Measurements from ENCODE around the gene POGZ.
"Not testable (repeated sequence)": the region's sequence is repeated elsewhere in the genome, so short reads cannot be mapped to it uniquely, and the experiment has no call there.

The POGZ gene

GRCh38 chr1:151435174-151435573, 24.1 kb downstream of the POGZ start:
- no peak overlapping the region for H2BK12ac ChIP-seq (ENCODE audit: low read length in 2 of 2)
- WGBS: 100% methylated on average over 3 of the region's 3 CpGs

DNA sequence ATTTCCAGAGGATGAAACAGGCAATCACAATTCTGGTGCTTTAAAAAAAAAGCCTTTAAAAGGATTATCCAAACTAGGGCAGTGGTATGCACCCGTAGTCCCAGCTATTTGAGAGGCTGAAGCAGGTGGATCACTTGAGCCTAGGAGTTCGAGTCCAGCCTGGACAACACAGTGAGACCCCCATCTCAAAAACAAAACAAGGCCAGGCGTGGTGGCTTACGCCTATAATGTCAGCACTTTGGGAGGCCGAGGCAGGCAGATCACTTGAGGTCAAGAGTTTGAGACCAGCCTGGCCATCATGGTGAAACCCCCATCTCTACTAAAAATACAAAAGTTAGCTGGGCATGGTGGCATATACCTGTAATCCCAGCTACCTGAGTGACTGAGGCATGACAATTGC, 25.5 kb downstream of the POGZ start:
- not testable (repeated sequence) for H2BK15ac ChIP-seq (ENCODE audit: low read depth, poor library complexity, severe bottlenecking); H2BK5ac ChIP-seq (ENCODE audit: low read depth, low read length, poor library complexity, severe bottlenecking); H3K18ac ChIP-seq (ENCODE audit: low read depth in 1 of 2, low read length in 2 of 2); H3K4me1 ChIP-seq (ENCODE audit: control insufficient read depth, insufficient read depth, low read depth, low read length); H2BK12ac ChIP-seq (ENCODE audit: low read length in 2 of 2); H3K9me3 ChIP-seq (ENCODE audit: control insufficient read depth, low read length); H3K4ac ChIP-seq (ENCODE audit: low read depth in 1 of 2, low read length in 2 of 2); H2BK120ac ChIP-seq (ENCODE audit: low read depth, low read length); H3K4me2 ChIP-seq (ENCODE audit: low read length, poor library complexity, severe bottlenecking); H4K8ac ChIP-seq (ENCODE audit: low read length); H3K4me3 ChIP-seq (ENCODE audit: insufficient read depth in 1 of 2, low read depth in 1 of 2, low read length in 2 of 2); H3K27ac ChIP-seq (ENCODE audit: low read length, poor library complexity, severe bottlenecking); H3K14ac ChIP-seq (ENCODE audit: low read length in 2 of 2); H2AFZ ChIP-seq (ENCODE audit: low read depth, low read length); H4K91ac ChIP-seq (ENCODE audit: low read length); DNase-seq; H3K23ac ChIP-seq (ENCODE audit: low read length in 2 of 2); H3K9ac ChIP-seq (ENCODE audit: low read length); H2AK5ac ChIP-seq (ENCODE audit: low read length, severe bottlenecking); H3K27me3 ChIP-seq (ENCODE audit: control insufficient read depth in 1 of 2, insufficient read depth in 1 of 2, low read length in 2 of 2); H3K79me1 ChIP-seq (replicated peaks; ENCODE audit: low read length, poor library complexity, severe bottlenecking)
- WGBS: 96% methylated on average over 5 of the region's 5 CpGs
- H3K36me3 ChIP-seq (ENCODE audit: control insufficient read depth in 1 of 2, insufficient read depth in 2 of 2, low read depth in 1 of 2, low read length in 2 of 2): peaks cover 14 to 33% of the 10 kb centered on the region in 2 experiments

More at GRCh38 chr1:151435174-151435573, 24.1 kb downstream of the POGZ start:
- H2BK5ac ChIP-seq (ENCODE audit: low read depth, low read length, poor library complexity, severe bottlenecking): no peak overlapping the region
- no peak overlapping the region for H3K18ac ChIP-seq (ENCODE audit: low read depth in 1 of 2, low read length in 2 of 2)
- no peak overlapping the region for H3K4me2 ChIP-seq (ENCODE audit: low read length, poor library complexity, severe bottlenecking)
- H3K4me1 ChIP-seq (ENCODE audit: control insufficient read depth, insufficient read depth, low read depth, low read length): peaks cover 3% of the 10 kb centered on the region
- H4K91ac ChIP-seq (ENCODE audit: low read length): no peak overlapping the region
- H3K9me3 ChIP-seq (ENCODE audit: control insufficient read depth, low read length): no peaks in the 10 kb centered on the region
- peaks cover 7% of the 10 kb centered on the region for H3K79me1 ChIP-seq (replicated peaks; ENCODE audit: low read length, poor library complexity, severe bottlenecking)
- no peaks in the 10 kb centered on the region for H3K27me3 ChIP-seq (ENCODE audit: control insufficient read depth in 1 of 2, insufficient read depth in 1 of 2, low read length in 2 of 2)
- H2AFZ ChIP-seq (ENCODE audit: low read depth, low read length): no peak overlapping the region
- H3K4ac ChIP-seq (ENCODE audit: low read depth in 1 of 2, low read length in 2 of 2): no peak overlapping the region
- peaks cover 14 to 27% of the 10 kb centered on the region in 2 experiments for H3K36me3 ChIP-seq (ENCODE audit: control insufficient read depth in 1 of 2, insufficient read depth in 2 of 2, low read depth in 1 of 2, low read length in 2 of 2)
- H2AK5ac ChIP-seq (ENCODE audit: low read length, severe bottlenecking): no peak overlapping the region
- no peak overlapping the region for H3K23ac ChIP-seq (ENCODE audit: low read length in 2 of 2)
- H3K4me3 ChIP-seq (ENCODE audit: insufficient read depth in 1 of 2, low read depth in 1 of 2, low read length in 2 of 2): no peak overlapping the region
- H2BK15ac ChIP-seq (ENCODE audit: low read depth, poor library complexity, severe bottlenecking): no peak overlapping the region
- H3K14ac ChIP-seq (ENCODE audit: low read length in 2 of 2): no peak overlapping the region
- H4K8ac ChIP-seq (ENCODE audit: low read length): no peak overlapping the region
- no peak overlapping the region for H2BK120ac ChIP-seq (ENCODE audit: low read depth, low read length)
- no peak overlapping the region for H3K27ac ChIP-seq (ENCODE audit: low read length, poor library complexity, severe bottlenecking)
- H3K9ac ChIP-seq (ENCODE audit: low read length): no peak overlapping the region
- no peak for DNase-seq

- Histone ChIP-seq H2AFZ (ENCODE audit: low read depth, low read length) (no peak overlapping the region), H3K79me1 (replicated peaks; ENCODE audit: low read length, poor library complexity, severe bottlenecking) (peaks cover 27% of the 10 kb centered on the region), H2BK15ac (ENCODE audit: low read depth, poor library complexity, severe bottlenecking) (no peak overlapping the region), H4K91ac (ENCODE audit: low read length) (no peak overlapping the region), H2AK5ac (ENCODE audit: low read length, severe bottlenecking) (no peak overlapping the region), H3K4me3 (ENCODE audit: insufficient read depth in 1 of 2, low read depth in 1 of 2, low read length in 2 of 2) (no peak overlapping the region), H4K8ac (ENCODE audit: low read length) (no peak overlapping the region), H3K36me3 (ENCODE audit: control insufficient read depth in 1 of 2, insufficient read depth in 2 of 2, low read depth in 1 of 2, low read length in 2 of 2) (peaks cover 22 to 74% of the 10 kb centered on the region in 2 experiments), H2BK12ac (ENCODE audit: low read length in 2 of 2) (no peak overlapping the region), H3K14ac (ENCODE audit: low read length in 2 of 2) (no peak overlapping the region), H3K23ac (ENCODE audit: low read length in 2 of 2) (no peak overlapping the region), H2BK5ac (ENCODE audit: low read depth, low read length, poor library complexity, severe bottlenecking) (no peak overlapping the region), H3K27me3 (ENCODE audit: control insufficient read depth in 1 of 2, insufficient read depth in 1 of 2, low read length in 2 of 2) (no peaks in the 10 kb centered on the region), H3K4me2 (ENCODE audit: low read length, poor library complexity, severe bottlenecking) (no peak overlapping the region), H3K27ac (ENCODE audit: low read length, poor library complexity, severe bottlenecking) (no peak overlapping the region), H3K9ac (ENCODE audit: low read length) (no peak overlapping the region), H3K4me1 (ENCODE audit: control insufficient read depth, insufficient read depth, low read depth, low read length) (no peaks in the 10 kb centered on the region), H3K4ac (ENCODE audit: low read depth in 1 of 2, low read length in 2 of 2) (no peak overlapping the region), H3K9me3 (ENCODE audit: control insufficient read depth, low read length) (no peaks in the 10 kb centered on the region), H2BK120ac (ENCODE audit: low read depth, low read length) (no peak overlapping the region), H3K18ac (ENCODE audit: low read depth in 1 of 2, low read length in 2 of 2) (no peak overlapping the region)
- 98% methylated on average over 6 of the region's 7 CpGs for WGBS
- no peak for DNase-seq
These were observed 31.2 kb downstream of the POGZ start for GRCh38 chr1:151428068-151428467.

DNA sequence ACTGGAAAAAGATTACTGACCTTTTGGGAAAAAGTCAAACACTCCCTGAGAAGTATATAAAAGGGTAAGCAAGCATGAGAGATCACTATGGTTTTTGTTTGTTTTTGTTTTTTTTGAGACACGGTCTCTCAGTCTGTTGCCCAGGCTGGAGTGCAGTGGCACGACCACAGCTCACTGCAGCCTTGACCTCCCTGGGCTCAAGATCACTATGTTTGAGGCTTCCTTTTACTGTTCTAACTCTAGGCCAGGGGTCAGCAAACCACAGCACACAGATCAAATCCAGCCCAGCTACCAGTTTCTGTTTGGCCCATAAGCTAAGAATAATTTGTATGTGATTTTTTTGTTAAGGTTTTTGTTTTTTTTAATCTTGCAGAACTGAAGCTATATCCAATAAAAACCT, 34.2 kb downstream of the POGZ start:
- H3K4me1 ChIP-seq (ENCODE audit: control insufficient read depth, insufficient read depth, low read depth, low read length): no peaks in the 10 kb centered on the region
- no peak overlapping the region for H3K4me2 ChIP-seq (ENCODE audit: low read length, poor library complexity, severe bottlenecking)
- DNase-seq: no peak
- H2BK15ac ChIP-seq (ENCODE audit: low read depth, poor library complexity, severe bottlenecking): no peak overlapping the region
- H2BK5ac ChIP-seq (ENCODE audit: low read depth, low read length, poor library complexity, severe bottlenecking): no peak overlapping the region
- no peak overlapping the region for H3K14ac ChIP-seq (ENCODE audit: low read length in 2 of 2)
- H4K91ac ChIP-seq (ENCODE audit: low read length): no peak overlapping the region
- no peak overlapping the region for H2AK5ac ChIP-seq (ENCODE audit: low read length, severe bottlenecking)
- WGBS: 83% methylated on average over 2 of the region's 2 CpGs
- no peak overlapping the region for H3K23ac ChIP-seq (ENCODE audit: low read length in 2 of 2)
- H3K4ac ChIP-seq (ENCODE audit: low read depth in 1 of 2, low read length in 2 of 2): no peak overlapping the region
- no peak overlapping the region for H3K9ac ChIP-seq (ENCODE audit: low read length)
- peaks cover 30 to 95% of the 10 kb centered on the region in 2 experiments for H3K36me3 ChIP-seq (ENCODE audit: control insufficient read depth in 1 of 2, insufficient read depth in 2 of 2, low read depth in 1 of 2, low read length in 2 of 2)
- H3K27ac ChIP-seq (ENCODE audit: low read length, poor library complexity, severe bottlenecking): no peak overlapping the region
- H3K79me1 ChIP-seq (replicated peaks; ENCODE audit: low read length, poor library complexity, severe bottlenecking): peaks cover 25% of the 10 kb centered on the region
- H2BK120ac ChIP-seq (ENCODE audit: low read depth, low read length): no peak overlapping the region
- H3K9me3 ChIP-seq (ENCODE audit: control insufficient read depth, low read length): no peaks in the 10 kb centered on the region
- no peak overlapping the region for H2BK12ac ChIP-seq (ENCODE audit: low read length in 2 of 2)
- H2AFZ ChIP-seq (ENCODE audit: low read depth, low read length): no peak overlapping the region
- H3K18ac ChIP-seq (ENCODE audit: low read depth in 1 of 2, low read length in 2 of 2): no peak overlapping the region
- no peak overlapping the region for H3K4me3 ChIP-seq (ENCODE audit: insufficient read depth in 1 of 2, low read depth in 1 of 2, low read length in 2 of 2)
- H3K27me3 ChIP-seq (ENCODE audit: control insufficient read depth in 1 of 2, insufficient read depth in 1 of 2, low read length in 2 of 2): no peaks in the 10 kb centered on the region
- no peak overlapping the region for H4K8ac ChIP-seq (ENCODE audit: low read length)
